ENCODE results near the gene GTF2A1.

The GTF2A1 gene

GRCh38 chr14:81263777-81264410 lies 43.1 kb upstream of the GTF2A1 start:
- no peak for TF ChIP-seq CTCF (IDR thresholded peaks at IDR 0.05; ENCODE audit: borderline replicate concordance, control extremely low read depth, extremely low read depth, insufficient read depth, missing control alignments)
- in situ Hi-C loops (cut with MboI; ENCODE audit: low sequenced_read_pairs, unreplicated experiment): no loop called here
- DNase-seq (ENCODE audit: low spot score): no peak

GRCh38 chr14:81261176-81261575 lies 40.4 kb upstream of the GTF2A1 start:
- DNase-seq (ENCODE audit: low spot score): no peak
- in situ Hi-C loops (cut with MboI; ENCODE audit: low sequenced_read_pairs, unreplicated experiment): no loop called here
- no peak for TF ChIP-seq CTCF (IDR thresholded peaks at IDR 0.05; ENCODE audit: borderline replicate concordance, control extremely low read depth, extremely low read depth, insufficient read depth, missing control alignments)

- DNase-seq (ENCODE audit: low spot score): no peak
- in situ Hi-C loops (cut with MboI; ENCODE audit: low sequenced_read_pairs, unreplicated experiment): no loop called here
- no peak for TF ChIP-seq CTCF (IDR thresholded peaks at IDR 0.05; ENCODE audit: borderline replicate concordance, control extremely low read depth, extremely low read depth, insufficient read depth, missing control alignments)
These were observed 40.0 kb upstream of the GTF2A1 start for GRCh38 chr14:81260732-81261131.

- in situ Hi-C loops (cut with MboI; ENCODE audit: low sequenced_read_pairs, unreplicated experiment): no loop called here
- DNase-seq (ENCODE audit: low spot score): no peak
- no peak for TF ChIP-seq CTCF (IDR thresholded peaks at IDR 0.05; ENCODE audit: borderline replicate concordance, control extremely low read depth, extremely low read depth, insufficient read depth, missing control alignments)
These were observed 35.7 kb upstream of the GTF2A1 start for GRCh38 chr14:81256289-81256960.

- TF ChIP-seq CTCF (IDR thresholded peaks at IDR 0.05; ENCODE audit: borderline replicate concordance, control extremely low read depth, extremely low read depth, insufficient read depth, missing control alignments): no peak
- in situ Hi-C loops (cut with MboI; ENCODE audit: low sequenced_read_pairs, unreplicated experiment): no loop called here
- no peak for DNase-seq (ENCODE audit: low spot score)
These were observed 31.5 kb upstream of the GTF2A1 start for GRCh38 chr14:81252278-81252677.

GRCh38 chr14:81247271-81247766 lies 26.6 kb upstream of the GTF2A1 start:
- no peak for TF ChIP-seq CTCF (IDR thresholded peaks at IDR 0.05; ENCODE audit: borderline replicate concordance, control extremely low read depth, extremely low read depth, insufficient read depth, missing control alignments)
- no peak for DNase-seq (ENCODE audit: low spot score)
- in situ Hi-C loops (cut with MboI; ENCODE audit: low sequenced_read_pairs, unreplicated experiment): no loop called here
